Parathyroid adenoma (tissue), 2 donors: ENCODE data around the gene EPHA4.

Experiments used
- H2AFZ ChIP-seq: fragments of 300-600 bp; sonication (generic); one replicate; pipeline ENCODE4 v1.7.0; 2017; ENCODE audit warnings: antibody characterized with exemption, mild to moderate bottlenecking
- H3K27ac ChIP-seq: fragments of 300-600 bp; sonication (generic); one replicate; pipeline ENCODE4 v1.7.0; 2017
- H3K27me3 ChIP-seq: fragments of 300-600 bp; sonication (generic); one replicate; pipeline ENCODE4 v1.7.0; 2017; ENCODE audit warnings: low read length; ENCODE audit not compliant: control insufficient read depth, insufficient read depth
- H3K36me3 ChIP-seq: fragments of 300-600 bp; sonication (generic); one replicate; pipeline ENCODE4 v1.7.0; 2017; ENCODE audit warnings: low read length; ENCODE audit not compliant: control insufficient read depth, insufficient read depth
- H3K4me1 ChIP-seq: fragments of 300-600 bp; sonication (generic); one replicate; pipeline ENCODE4 v1.7.0; 2017; ENCODE audit warnings: control low read depth
- H3K4me2 ChIP-seq: fragments of 300-600 bp; sonication (generic); one replicate; pipeline ENCODE4 v1.7.0; 2017; ENCODE audit warnings: low read length
- H3K4me3 ChIP-seq: fragments of 300-600 bp; sonication (generic); one replicate; pipeline ENCODE4 v1.7.0; 2017; ENCODE audit warnings: low read depth, low read length
- H3K79me2 ChIP-seq: fragments of 300-600 bp; sonication (generic); one replicate; pipeline ENCODE4 v1.7.0; 2017; ENCODE audit warnings: control low read depth
- H3K9ac ChIP-seq: fragments of 300-600 bp; sonication (generic); one replicate; pipeline ENCODE4 v1.7.0; 2017; ENCODE audit warnings: mild to moderate bottlenecking
- H3K9me3 ChIP-seq: fragments of 300-600 bp; sonication (generic); one replicate; pipeline ENCODE4 v1.7.0; 2017; ENCODE audit warnings: low read length; ENCODE audit not compliant: control insufficient read depth
- TF ChIP-seq, protein P1 (sequence below): fragments of 300-600 bp; sonication (generic); IDR thresholded peaks from one replicate; pipeline ENCODE4 v1.7.0; 2017; ENCODE audit warnings: antibody characterized with exemption, mild to moderate bottlenecking
- donor health status: primary hyperparathyroidism.

Gene EPHA4

DNA sequence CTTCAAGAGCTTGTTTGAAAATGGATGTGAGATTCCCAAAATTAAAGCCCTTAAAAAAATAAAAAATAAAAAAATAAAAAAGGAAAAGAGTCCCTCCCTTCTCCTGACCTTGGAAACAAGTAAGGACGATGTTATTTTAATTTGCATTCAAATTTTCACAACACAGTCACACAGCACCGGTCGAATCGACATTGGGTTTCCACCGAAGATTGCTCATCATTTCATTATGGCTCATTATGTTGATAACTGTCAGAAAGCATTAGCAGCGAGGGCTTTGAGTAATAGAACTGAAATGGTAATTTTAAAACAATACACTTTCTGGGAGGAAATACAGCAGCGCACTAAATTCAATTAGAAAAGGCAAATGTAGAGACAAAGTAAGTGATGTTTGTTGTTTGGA, 78.7 kb downstream of the EPHA4 start:
- Histone ChIP-seq H3K9ac (no peak overlapping the region), H3K4me2 (no peak overlapping the region), H2AFZ (no peak overlapping the region), H3K27ac (no peak overlapping the region), H3K79me2 (no peaks in the 10 kb centered on the region), H3K27me3 (no peaks in the 10 kb centered on the region), H3K36me3 (no peaks in the 10 kb centered on the region), H3K4me3 (no peak overlapping the region), H3K4me1 (no peaks in the 10 kb centered on the region), H3K9me3 (no peaks in the 10 kb centered on the region)
- TF ChIP-seq, protein P1, sequence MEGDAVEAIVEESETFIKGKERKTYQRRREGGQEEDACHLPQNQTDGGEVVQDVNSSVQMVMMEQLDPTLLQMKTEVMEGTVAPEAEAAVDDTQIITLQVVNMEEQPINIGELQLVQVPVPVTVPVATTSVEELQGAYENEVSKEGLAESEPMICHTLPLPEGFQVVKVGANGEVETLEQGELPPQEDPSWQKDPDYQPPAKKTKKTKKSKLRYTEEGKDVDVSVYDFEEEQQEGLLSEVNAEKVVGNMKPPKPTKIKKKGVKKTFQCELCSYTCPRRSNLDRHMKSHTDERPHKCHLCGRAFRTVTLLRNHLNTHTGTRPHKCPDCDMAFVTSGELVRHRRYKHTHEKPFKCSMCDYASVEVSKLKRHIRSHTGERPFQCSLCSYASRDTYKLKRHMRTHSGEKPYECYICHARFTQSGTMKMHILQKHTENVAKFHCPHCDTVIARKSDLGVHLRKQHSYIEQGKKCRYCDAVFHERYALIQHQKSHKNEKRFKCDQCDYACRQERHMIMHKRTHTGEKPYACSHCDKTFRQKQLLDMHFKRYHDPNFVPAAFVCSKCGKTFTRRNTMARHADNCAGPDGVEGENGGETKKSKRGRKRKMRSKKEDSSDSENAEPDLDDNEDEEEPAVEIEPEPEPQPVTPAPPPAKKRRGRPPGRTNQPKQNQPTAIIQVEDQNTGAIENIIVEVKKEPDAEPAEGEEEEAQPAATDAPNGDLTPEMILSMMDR: no peak

DNA sequence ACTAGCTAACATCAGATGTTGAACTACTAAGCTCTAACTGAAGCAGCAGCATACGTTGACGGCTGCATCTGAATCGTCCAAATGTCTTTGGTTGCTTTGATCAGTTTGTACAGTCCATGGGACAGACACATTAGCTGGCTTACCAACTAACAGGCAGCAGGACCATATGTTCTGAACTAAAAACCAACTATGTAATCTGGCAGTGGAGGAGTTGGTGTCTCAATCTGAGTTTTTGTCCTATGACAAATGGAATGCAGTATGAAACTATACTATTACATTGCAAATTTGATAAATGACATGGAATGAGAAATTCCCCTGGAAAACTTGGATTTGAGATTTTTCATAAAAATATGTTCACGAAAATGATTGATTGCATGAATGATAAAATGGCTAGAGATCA, 79.5 kb downstream of the EPHA4 start:
- TF ChIP-seq, protein P1: no peak
- no peak overlapping the region for H3K9ac ChIP-seq
- H2AFZ ChIP-seq: no peak overlapping the region
- no peaks in the 10 kb centered on the region for H3K9me3 ChIP-seq
- no peaks in the 10 kb centered on the region for H3K4me1 ChIP-seq
- H3K27ac ChIP-seq: no peak overlapping the region
- no peak overlapping the region for H3K4me2 ChIP-seq
- no peaks in the 10 kb centered on the region for H3K27me3 ChIP-seq
- H3K79me2 ChIP-seq: no peaks in the 10 kb centered on the region
- H3K4me3 ChIP-seq: no peak overlapping the region
- no peaks in the 10 kb centered on the region for H3K36me3 ChIP-seq

DNA sequence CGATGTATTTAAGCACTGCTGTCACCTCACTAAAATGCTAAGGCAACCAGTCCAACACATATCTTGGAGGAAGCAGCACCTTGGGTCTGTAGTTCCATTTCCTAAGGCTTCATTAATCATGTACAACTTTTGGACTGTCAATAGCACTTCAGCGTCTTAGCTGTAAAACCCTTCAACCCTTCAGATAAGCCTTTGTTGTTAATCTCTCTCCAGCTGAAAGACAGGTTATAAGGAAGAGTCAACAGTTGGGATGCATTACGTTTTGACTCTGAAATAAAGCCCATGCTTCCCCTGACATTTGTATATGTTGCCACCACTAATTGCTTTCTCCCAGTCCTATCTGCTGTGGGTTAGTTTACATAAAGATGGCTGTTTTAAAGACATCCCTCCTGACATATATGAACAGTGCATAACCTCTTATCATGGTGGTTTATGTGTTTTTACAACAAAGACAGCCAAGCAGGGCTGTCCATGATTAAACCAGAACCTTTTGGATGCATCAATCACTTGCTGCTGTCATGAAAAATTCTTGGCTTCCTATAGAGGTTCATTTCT, 81.5 kb downstream of the EPHA4 start:
- no peaks in the 10 kb centered on the region for H3K4me1 ChIP-seq
- H2AFZ ChIP-seq: no peak overlapping the region
- H3K36me3 ChIP-seq: no peaks in the 10 kb centered on the region
- H3K9me3 ChIP-seq: no peaks in the 10 kb centered on the region
- no peaks in the 10 kb centered on the region for H3K27me3 ChIP-seq
- H3K4me2 ChIP-seq: no peak overlapping the region
- no peaks in the 10 kb centered on the region for H3K79me2 ChIP-seq
- H3K27ac ChIP-seq: no peak overlapping the region
- no peak overlapping the region for H3K9ac ChIP-seq
- TF ChIP-seq, protein P1: no peak
- no peak overlapping the region for H3K4me3 ChIP-seq

DNA sequence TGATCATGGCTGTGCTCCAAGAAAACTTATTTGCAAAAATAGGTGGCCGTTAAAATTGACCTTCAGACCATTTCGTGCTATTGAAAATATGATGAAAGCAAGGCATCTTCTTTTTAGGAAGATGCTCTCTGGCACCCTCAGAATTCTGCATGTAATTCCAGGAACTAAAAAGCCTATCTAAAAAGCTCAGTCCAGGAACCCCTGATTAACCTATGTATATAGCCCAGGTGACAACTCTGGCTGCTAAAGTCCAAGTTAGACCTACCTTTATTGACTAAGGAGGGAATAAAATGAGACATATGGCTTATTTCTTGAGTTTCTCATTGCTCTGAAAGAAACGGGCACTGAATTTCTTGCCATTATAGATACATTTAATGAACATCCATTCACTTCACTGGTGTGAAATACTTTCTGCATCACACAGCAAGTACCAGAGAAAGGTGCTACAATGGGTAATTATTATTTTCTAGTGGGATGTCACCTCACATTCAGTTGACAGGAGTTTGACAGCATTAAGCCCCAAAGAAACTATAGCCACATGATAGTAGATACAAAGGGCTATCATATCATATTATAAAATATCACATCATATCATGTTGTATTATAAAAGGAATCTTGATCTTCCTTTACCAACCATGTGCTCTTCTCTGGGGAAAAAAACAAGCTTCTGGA, 83.8 kb downstream of the EPHA4 start:
- no peaks in the 10 kb centered on the region for H3K9me3 ChIP-seq
- TF ChIP-seq, protein P1: no peak
- H3K4me3 ChIP-seq: no peak overlapping the region
- no peaks in the 10 kb centered on the region for H3K36me3 ChIP-seq
- no peaks in the 10 kb centered on the region for H3K79me2 ChIP-seq
- no peaks in the 10 kb centered on the region for H3K4me1 ChIP-seq
- no peaks in the 10 kb centered on the region for H3K27me3 ChIP-seq
- H3K4me2 ChIP-seq: no peak overlapping the region
- no peak overlapping the region for H3K9ac ChIP-seq
- H2AFZ ChIP-seq: no peak overlapping the region
- no peak overlapping the region for H3K27ac ChIP-seq

DNA sequence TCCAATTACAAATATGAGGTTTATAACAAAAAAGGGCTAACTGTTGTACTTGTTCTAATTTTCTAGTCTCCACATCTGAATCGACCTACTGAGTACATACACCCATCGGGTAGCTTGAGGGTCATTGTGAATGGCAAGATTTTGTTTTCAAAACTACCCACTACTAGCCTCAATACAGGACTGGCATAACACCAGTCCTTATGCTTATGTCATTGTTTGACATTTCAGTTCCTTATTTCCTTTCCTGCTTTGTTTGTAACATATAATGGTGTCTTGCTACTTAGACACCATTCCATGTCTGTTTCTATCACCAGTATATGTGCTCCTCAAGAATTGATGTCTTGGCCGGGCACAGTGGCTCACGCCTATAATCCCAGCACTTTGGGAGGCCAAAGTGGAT, 86.0 kb downstream of the EPHA4 start:
- H3K9me3 ChIP-seq: no peaks in the 10 kb centered on the region
- H2AFZ ChIP-seq: no peak overlapping the region
- no peak overlapping the region for H3K4me3 ChIP-seq
- H3K9ac ChIP-seq: no peak overlapping the region
- no peak overlapping the region for H3K4me2 ChIP-seq
- H3K79me2 ChIP-seq: no peaks in the 10 kb centered on the region
- H3K27me3 ChIP-seq: no peaks in the 10 kb centered on the region
- no peaks in the 10 kb centered on the region for H3K4me1 ChIP-seq
- TF ChIP-seq, protein P1: no peak
- H3K27ac ChIP-seq: no peak overlapping the region
- H3K36me3 ChIP-seq: no peaks in the 10 kb centered on the region
